ENCODE results near the gene VCAM1.

DNA sequence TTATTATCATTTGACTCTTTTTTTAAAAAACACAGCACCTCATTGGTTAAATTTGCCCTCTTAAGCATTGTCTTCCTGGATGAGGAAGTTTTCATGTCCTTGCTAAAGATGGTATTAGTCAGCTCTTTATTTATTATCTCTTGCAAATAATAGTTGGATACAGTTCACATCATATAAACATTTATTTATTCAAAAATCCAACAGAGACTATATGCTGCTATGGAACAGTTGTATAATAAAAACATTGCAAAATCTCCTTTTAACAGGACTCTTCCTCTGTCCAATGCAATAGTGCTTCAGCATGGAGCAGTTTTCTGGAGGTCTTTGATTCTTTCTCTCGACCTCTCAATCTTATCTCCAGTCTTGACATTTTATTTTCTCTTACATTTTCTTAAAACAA lies 49.5 kb upstream of the VCAM1 start:
- TF ChIP-seq EZH2phosphoT487 (IDR thresholded peaks at IDR 0.05; ENCODE audit: borderline replicate concordance, low read length): no peak
- TF ChIP-seq CTCF (IDR thresholded peaks at IDR 0.05; ENCODE audit: low read depth, low read length, poor library complexity, severe bottlenecking): no peak
